ENCODE data around the gene DLG2.

DNA sequence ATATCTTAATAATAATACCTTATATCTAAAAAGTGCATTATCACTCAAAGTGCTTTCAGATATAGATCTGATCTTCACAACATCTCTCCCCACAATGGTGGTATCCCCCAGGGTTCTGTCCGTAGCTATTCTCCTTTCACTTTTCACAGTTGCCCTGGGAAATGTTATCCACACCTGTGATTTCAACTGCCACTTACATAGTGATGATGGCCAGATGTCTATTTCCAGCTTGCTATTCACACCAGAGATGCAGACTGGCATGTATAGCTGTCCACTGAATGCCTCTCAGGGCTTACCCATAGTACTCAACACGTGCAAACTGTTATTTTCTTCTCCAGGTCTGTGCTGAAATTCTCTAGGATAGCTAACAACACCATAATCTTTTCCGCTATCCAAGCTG, 724.7 kb downstream of the DLG2 start:
- TF ChIP-seq, protein P1, sequence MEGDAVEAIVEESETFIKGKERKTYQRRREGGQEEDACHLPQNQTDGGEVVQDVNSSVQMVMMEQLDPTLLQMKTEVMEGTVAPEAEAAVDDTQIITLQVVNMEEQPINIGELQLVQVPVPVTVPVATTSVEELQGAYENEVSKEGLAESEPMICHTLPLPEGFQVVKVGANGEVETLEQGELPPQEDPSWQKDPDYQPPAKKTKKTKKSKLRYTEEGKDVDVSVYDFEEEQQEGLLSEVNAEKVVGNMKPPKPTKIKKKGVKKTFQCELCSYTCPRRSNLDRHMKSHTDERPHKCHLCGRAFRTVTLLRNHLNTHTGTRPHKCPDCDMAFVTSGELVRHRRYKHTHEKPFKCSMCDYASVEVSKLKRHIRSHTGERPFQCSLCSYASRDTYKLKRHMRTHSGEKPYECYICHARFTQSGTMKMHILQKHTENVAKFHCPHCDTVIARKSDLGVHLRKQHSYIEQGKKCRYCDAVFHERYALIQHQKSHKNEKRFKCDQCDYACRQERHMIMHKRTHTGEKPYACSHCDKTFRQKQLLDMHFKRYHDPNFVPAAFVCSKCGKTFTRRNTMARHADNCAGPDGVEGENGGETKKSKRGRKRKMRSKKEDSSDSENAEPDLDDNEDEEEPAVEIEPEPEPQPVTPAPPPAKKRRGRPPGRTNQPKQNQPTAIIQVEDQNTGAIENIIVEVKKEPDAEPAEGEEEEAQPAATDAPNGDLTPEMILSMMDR (IDR thresholded peaks at IDR 0.05; ENCODE audit: insufficient read depth, low read depth, low read length) = no peak
- no peak for TF ChIP-seq EZH2 (IDR thresholded peaks at IDR 0.05; ENCODE audit: insufficient read depth, low read length)
